ENCODE data around the gene CSMD2.

- TF ChIP-seq CTCF (IDR thresholded peaks at IDR 0.05) (no peak), EZH2phosphoT487 (IDR thresholded peaks at IDR 0.05) (no peak)
These were observed 534.3 kb downstream of the CSMD2 start for GRCh38 chr1:33630686-33631085.

Data from neural progenitor cell (in vitro differentiated cells).